ENCODE measurements around the gene SKI. TPM values are rescaled to one million over a fixed set of nuclear protein-coding genes. Genes with fewer than 3 reads are reported as not detected.

The SKI gene
- polyA plus RNA-seq, 3 donors = 9.5 to 69.2 (median 36.3) TPM

DNA sequence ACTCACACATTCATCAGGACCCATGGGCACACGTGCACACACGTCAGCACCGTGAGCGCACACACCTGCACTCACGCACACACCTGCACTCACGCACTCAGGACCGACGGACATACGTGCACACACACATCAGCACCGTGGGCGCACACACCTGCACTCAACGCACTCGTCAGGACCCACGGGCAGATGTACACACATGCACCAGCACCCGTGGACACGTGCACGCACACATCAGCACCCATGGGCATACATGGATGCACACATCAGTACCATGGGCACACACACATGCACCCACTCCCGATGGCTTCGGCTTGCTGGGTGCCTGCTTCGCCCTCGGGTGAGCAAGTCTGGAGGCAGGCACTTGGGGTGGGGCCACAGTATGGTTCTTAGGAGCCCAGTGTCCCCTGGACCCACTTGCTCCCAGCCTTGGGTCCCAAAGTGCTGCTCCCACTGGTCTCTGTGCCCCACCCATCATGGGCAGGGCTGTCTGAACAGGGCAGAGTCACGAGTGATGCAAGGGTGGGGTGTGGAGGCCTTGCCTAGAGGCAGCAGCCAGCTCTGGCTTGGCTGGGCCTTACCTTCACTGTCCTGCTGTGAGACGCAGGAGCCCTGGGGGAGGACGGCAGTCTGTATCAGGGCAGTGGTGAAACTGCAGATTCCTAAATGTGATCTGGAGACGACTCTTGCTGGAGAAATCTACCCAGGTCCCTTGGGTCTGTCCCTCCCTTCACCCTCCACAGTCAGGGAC is 49.8 kb downstream of the SKI start:
- H3K27ac ChIP-seq (ENCODE audit: low read depth, low read length) = no peak overlapping the region
- 87 to 94% (median 88%) methylated on average over 25 of the region's 25 CpGs for WGBS, 3 donors

DNA sequence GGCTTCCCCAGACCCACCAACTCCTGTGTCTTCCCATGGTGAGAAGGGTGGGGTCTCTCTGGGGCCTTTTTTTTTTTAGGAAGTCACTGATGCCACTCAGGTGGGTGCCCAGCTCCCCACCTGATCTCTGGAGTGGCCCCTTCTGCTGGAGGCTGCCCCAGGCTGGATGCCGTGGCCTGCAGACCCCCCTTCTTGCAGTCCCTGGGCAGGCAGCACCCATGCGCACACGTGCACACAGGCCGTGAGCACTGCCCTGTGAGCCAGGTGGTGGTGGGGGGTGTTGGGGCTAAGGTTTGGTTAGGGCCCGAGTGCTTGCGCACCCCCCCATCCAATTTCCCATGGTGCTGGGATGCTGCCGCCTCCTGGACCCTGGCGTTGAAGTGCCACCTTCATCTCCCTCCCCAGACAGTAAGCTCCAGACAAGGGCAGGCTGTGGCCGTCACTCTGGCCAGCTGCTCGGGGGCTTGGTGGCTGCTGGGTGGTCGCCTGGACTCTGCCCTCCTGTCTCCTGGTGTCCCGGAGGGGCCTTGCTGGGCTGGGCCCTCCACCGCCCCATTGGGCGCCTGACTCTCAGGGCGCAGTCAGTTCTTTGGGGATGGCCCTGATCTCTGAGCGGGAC is 50.6 kb downstream of the SKI start:
- 50 to 71% (median 52%) methylated on average over 16 of the region's 16 CpGs for WGBS, 3 donors
- no peak overlapping the region for H3K27ac ChIP-seq (ENCODE audit: low read depth, low read length)

DNA sequence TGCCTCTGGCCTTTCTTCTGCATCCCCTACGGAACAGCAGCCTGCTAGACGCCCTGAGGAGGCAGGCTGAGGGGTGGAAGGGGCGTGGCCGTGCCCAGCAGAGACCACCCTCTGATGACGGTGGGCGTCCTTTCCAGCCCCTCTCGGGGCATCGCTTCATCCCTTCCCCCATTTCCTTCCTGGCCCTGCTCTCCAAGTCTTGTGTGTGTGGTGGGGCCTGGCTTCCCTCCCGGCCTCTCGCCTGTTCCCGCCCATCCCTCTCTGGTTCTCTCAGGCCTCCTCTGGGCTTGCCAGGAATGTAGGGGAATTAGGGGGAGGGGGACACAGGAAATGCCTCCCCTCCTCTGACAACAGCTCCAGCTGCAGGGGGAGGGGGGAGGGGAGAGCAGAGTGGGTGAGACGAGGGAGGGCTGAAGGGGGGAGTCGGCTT is 51.1 kb downstream of the SKI start:
- 5 to 50% (median 9%) methylated on average over 11 to 13 of the region's 13 CpGs for WGBS, 3 donors
- peak overlapping the region; percentile 11 for H3K27ac ChIP-seq (ENCODE audit: low read depth, low read length)

DNA sequence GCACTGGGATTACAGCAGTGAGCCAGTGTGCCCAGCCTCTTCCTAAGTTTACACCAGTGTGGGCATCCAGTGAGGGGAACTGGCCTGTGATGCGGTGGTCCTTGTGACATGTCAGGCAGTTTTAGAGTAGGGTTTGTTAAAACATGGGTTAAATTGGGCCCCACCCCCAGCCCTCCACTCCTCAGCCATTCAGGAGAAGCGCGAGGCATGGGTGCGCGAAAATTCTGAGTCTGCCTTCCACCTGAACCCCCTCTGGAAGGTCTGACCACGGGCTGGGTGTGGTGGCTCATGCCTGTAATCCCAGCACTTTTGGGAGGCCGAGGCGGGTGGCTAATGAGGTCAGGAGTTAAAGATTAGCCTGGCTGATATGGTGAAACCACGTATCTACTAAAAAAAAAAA is 51.7 kb downstream of the SKI start:
- peak overlapping the region; percentile 34 for H3K27ac ChIP-seq (ENCODE audit: low read depth, low read length)
- 57 to 58% (median 57%) methylated on average over 9 of the region's 9 CpGs for WGBS, 3 donors

DNA sequence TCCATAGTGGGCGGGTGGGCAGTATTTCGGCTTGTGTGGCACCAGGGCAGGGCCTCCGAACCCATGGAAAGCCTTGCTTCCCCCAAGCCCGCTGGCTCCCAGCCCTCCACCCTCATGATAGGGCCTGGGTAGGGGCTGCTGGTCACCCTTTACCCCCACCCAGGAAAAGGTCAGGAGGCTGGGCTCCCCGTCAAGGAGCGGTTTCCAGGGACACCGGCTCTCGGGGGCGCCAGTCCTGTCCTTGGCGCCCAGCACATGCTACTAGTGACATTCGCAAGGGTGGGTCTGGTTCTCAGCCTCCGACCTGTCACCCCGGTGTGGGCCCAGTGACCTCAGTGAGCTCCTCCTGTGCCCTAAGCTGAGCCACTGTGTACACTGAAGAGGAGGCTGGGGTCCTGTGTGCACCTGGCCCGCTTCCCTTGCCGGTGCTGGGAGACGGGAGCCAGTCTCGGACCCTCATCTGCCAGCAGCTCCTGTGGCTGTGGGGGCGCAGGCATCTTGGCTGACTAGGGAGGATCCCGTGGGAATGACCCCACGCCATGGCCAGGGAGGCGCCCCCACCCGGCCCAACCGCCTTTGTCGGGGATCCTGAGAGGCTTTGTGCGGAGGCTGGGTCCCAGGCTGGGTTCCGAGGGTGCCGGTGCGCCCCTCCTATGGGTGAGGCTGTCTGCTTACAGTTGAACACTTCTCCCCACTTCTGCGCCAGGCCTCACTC is 54.6 kb downstream of the SKI start:
- 89 to 93% (median 91%) methylated on average over 28 to 29 of the region's 29 CpGs for WGBS, 3 donors
- H3K27ac ChIP-seq (ENCODE audit: low read depth, low read length) = peak overlapping the region; percentile 31

DNA sequence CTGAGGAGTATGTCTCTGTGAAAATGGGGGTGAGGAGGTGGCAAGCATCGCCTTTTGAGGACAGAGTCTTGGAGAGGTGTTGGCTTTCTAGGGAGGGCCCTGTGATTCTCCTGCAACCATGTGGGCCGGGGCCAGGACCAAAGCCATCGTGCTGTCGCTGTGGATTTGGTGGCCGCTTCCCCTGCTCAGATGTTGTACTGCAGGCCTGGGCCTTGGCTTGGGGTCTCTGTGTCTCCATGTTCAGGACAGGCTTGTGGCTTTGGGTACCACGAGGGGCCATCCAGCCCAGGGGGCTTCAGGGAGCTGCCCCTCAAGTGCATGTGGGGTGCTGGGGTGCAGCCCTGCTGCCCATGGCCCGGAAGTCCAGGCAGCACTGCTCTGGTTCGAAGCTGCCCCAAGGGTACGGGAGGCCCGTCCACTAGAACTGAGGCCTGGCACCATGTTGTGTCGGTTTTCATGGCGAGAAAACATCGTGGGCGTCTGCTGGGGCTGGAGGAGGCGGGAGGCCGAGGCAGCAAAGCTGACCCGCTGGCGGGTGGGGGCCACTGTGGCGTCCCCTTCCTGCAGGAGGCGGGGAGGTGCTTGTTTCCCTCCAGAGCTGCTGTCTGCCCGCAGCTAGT is 55.4 kb downstream of the SKI start:
- H3K27ac ChIP-seq (ENCODE audit: low read depth, low read length) = peak overlapping the region; percentile 31

DNA sequence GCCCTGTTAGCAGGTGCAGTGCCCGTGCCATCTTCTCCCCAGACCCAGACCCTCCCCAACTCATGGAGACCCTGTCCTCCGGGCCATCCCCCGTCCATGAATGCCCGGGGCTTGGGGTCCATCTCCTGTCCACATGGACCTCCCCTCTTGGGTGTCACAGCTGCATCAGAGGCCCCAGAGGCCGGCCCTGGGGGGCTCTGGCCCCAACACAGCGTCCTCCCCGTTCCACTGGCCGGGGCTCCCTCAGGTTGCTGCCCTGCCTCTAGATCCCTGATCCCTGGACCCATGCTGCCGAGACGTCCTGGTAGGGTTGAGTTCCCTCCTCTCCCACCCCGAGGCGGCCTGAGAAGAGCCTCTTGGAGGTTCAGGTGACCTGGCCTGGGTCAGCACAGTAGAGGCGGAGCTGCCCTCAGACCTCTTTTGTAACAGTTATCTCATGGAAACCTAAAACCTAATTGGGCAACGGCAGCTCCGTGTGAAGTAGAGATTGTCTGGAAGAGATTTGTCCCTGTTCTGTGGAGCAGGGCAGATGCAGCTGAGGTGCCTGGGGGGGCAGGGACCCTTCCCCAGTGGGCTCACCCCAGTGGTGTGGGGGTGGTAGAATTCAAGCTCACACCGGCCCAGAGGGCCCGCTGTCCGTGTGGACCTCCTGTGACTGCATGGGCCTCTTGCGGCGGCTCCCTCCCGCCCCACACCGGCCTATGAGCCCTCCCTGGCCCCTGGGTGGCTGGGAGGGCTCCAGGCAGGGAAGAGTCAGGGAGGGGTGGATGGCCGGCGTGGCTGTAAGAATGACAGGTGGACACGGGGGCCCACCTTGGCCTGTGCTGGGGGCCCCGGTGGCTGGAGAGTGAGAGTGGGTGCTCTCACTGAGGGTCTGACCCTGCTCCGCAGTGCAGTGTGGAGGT is 56.1 kb downstream of the SKI start:
- 79 to 83% (median 82%) methylated on average over 26 to 27 of the region's 27 CpGs for WGBS, 3 donors
- H3K27ac ChIP-seq (ENCODE audit: low read depth, low read length) = no peak overlapping the region

More for the DNA sequence above, 55.4 kb downstream of the SKI start:
- WGBS, 3 donors = 87 to 90% (median 90%) methylated on average over 21 of the region's 21 CpGs

DNA sequence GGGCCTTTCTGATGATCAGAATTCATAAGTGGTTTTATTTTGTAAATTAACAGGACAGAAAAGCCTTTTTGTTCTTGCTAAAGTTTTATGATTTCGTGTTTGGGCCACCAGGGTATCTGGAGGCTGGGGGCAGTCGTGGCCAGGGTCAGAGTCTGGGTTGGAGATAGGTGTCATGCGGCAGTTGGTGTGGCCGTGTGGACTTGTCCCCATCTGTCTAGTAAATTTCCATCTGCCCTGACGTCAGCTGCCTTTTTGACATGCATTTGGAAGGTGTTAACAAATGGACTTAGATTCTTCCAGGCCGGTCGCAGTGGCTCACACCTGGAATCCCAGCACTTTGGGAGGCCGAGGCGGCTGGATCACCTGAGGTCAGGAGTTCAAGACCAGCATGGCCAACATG is 56.8 kb downstream of the SKI start:
- H3K27ac ChIP-seq (ENCODE audit: low read depth, low read length) = no peak overlapping the region
- WGBS, 3 donors = 91 to 93% (median 92%) methylated on average over 9 of the region's 9 CpGs

DNA sequence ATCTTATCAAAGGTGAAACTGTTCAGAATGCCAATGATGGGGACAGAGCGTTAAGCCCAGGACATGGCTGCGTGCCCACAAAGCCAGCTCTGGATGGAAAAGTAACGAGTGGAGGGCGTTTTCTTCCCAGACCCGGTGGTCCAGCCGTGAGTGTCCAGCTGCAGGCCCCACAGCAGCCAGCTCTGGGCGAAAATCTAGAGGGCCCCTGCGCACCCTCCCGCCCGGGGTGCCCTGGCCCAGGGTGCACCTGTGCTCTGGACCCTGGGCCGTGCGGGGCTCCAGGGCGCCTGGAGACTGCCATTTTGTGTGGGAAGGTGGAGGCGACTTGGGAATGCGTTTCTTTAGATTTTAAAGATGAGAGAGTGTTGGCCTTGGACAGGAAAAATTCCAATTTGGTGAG is 58.8 kb downstream of the SKI start:
- 86 to 91% (median 90%) methylated on average over 15 of the region's 15 CpGs for WGBS, 3 donors
- H3K27ac ChIP-seq (ENCODE audit: low read depth, low read length) = no peak overlapping the region

DNA sequence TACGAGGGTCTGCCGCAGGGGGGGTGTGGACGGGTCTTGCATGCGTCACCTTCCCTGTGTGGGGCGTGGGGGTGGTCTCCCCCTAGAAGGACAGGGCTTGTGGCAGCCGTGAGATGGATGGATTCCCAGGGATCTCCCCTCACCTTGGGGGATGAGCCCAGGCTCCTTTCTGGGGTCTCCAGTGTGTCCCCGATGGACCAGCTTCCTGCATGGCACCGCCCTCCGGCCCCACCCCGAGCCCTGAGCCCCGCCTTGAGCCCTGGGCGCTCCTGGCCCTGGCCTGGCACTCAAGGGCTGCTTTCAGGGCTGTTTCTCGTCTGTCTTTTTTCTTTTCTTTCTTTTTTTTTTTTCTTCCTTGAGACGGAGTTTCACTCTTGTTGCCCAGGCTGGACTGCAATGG is 59.5 kb downstream of the SKI start:
- H3K27ac ChIP-seq (ENCODE audit: low read depth, low read length) = no peak overlapping the region
- WGBS, 3 donors = 90 to 94% (median 93%) methylated on average over 13 to 14 of the region's 14 CpGs

DNA sequence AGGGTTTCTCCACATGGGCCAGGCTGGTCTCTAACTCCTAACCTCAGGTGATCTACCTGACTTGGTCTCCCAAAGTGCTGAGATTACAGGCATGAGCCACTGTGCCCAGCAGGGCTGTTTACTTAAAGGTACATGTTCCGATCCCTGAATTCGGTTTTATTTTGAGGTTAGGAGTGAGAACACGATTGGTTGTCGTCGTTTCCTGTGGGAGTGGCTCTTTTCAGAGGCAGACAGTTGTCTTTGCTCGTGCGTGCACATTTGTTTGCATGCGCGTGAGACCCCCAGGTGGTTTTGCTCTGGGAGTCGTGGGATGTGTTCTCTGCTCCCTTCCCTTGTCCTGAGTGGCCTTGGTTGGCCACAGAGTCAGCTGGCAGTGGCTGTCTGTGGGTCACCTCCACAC is 60.2 kb downstream of the SKI start:
- 74 to 85% (median 78%) methylated on average over 10 of the region's 10 CpGs for WGBS, 3 donors
- H3K27ac ChIP-seq (ENCODE audit: low read depth, low read length) = no peak overlapping the region

DNA sequence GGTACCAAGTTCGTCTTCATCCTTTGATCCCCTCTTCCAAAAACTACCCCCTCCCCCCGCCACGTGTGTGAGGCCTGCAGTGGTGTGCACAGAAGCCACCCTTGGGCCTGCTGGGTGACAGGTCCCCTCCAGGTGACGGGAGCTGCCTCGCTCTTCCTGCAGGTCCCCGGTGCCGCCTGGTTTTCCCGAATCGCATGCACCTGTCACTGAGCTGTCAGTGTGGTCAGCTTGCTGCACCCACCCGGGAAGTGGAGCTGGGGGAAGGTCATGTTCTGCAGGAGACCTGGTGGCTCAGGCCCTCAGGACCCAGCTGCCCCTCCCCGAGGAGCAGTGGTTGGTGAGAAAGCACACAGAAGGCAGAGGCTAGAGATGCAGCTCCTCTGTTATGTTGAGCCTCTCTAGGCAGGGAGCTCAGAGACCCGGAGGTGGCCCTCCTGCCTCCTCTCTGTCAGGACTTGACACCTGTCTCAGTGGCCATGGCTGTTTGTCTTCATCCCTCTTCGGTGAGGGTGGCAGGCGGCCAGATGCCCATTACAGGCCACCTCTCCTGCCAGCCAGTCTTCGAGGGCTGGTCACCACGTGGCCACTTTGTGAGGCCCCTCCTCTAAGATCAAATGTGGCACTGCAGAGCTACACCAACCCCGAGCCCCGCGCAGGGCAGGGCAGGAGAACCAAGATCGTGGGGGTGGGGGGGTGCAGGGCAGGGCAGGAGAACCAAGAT is 60.9 kb downstream of the SKI start:
- WGBS, 3 donors = 78 to 83% (median 81%) methylated on average over 20 of the region's 20 CpGs
- H3K27ac ChIP-seq (ENCODE audit: low read depth, low read length) = no peak overlapping the region

DNA sequence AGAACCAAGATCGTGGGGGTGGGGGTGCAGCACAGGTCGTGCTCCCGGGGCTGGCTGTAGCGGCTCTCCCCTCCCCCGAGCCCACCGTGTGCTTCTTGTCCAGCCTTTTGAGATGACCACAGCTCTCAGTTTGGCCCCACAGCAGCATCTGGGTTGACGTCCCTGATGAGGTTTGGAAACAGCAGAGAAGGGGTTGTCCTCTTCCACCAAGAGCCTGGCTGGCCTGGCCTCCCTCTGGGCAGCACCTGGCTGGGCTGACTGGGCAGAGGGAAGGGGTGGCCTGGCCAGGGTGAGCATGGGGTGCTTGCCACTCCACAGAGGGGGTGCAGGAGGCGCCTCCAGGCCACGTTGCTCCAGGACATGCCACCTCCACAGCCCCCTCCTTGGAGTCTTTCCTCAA is 61.5 kb downstream of the SKI start:
- WGBS, 3 donors = 52 to 73% (median 55%) methylated on average over 9 of the region's 9 CpGs

DNA sequence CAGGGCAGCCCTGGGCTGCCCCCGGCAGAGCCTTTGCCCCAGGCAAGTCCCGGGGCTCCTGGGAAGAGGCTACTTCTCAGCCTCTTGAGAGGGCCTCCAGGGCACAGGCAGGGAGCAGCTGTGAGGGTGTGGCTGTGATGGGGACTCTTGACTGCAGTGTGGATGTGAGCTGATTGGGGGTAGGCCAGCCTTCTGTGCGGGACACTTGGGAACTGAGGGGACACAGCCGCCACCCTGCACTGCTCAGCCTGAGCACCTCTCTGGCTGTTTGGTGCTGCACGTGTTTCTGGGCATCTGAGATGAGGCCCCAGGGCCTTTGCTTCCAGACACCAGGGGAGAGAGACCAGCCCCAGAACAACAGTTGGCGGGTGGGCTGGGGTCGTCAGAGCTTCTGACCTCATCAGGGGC is 62.1 kb downstream of the SKI start:
- H3K27ac ChIP-seq (ENCODE audit: low read depth, low read length) = peak overlapping the region; percentile 11
- 30 to 76% (median 32%) methylated on average over 7 of the region's 7 CpGs for whole genome bisulfite sequencing, 3 donors

More for the DNA sequence above, 61.5 kb downstream of the SKI start:
- peak overlapping the region; percentile 11 for H3K27ac ChIP-seq (ENCODE audit: low read depth, low read length)

DNA sequence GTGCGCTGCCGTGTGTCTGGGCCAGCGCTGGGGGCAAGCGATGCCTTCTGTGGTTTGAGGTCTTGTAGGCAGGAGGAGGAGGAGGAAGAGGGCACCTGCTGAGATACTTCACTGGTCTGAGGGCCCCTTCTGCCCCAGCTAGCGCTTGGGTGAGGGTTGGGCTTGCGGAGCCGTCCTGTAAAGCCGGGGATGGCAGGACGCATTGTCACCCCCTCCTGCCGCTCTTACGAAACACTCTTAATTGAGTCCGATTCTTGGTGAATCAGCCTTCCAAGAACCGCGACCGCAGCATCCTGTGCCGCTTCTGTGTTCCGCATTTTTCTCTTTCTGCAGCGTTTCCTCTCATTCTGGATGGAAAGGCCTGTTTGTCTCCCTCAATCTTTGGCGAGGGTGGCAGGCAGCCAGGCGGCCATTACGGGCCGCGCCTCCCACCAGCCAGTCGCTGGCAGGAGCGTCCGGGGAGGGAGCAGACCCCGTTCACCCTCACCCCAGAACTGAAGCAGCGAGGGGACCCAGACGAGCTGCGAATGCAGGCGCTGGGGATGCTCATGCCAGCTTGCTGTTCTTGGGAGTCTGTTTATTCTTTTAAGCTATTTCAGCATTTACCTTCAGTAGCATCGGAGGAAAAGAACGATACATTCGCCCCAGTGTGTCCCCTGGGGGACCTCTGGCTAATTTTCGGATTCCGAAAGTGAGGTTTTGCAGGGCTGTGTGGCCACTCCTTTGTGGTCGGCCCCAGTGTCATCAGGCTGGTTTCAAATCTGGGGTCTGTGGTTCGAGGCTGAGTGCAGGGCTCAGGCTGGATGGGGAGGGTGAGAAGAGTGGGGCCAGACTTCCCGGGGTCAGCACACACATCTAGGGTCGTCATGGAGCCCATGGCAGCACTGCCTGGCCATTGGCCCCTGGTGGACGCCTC is 62.7 kb downstream of the SKI start:
- peak overlapping the region; percentile 11 for H3K27ac ChIP-seq (ENCODE audit: low read depth, low read length)
- WGBS, 3 donors = 6 to 65% (median 6%) methylated on average over 41 of the region's 41 CpGs

DNA sequence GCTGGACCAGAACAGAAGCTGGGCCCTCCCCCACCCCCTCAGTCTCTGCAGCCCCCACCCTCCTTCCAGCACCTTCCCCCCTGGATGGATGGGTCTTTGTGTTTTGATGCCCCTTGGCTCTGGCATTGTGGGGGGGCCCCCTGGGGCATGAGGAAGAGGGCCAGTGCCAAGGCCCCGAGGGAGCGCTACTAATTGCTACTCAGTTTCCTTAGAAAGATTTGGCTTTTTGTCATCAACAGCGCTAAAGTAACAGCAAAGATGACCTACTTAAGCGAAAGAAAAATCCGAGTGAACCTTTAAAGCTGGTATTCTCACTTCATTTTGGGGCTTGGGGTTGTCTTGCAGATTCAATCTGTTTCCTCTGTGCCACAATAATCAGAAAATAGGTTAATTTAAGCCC is 63.5 kb downstream of the SKI start:
- WGBS, 3 donors = 50 to 76% (median 52%) methylated on average over 5 of the region's 5 CpGs
- H3K27ac ChIP-seq (ENCODE audit: low read depth, low read length) = no peak overlapping the region
